Endodermal cell (in vitro differentiated cells): ENCODE data around the gene CDON. TPM values are rescaled to one million over a fixed set of nuclear protein-coding genes. Genes with fewer than 3 reads are reported as not detected.
A peak's percentile ranks its signal among the peaks of the same experiment; 100 is the strongest.

Experiments used
- DNase-seq: peaks from one replicate; pipeline ENCODE4 v3.0.0-alpha.2; 2017
- H3K27ac ChIP-seq: 2 replicates; pipeline ENCODE4 v1.5.1; 2013; ENCODE audit warnings: mild to moderate bottlenecking, low read depth, low read length, moderate library complexity
- H3K27me3 ChIP-seq: 2 replicates; pipeline ENCODE4 v1.6.1; 2013; ENCODE audit warnings: mild to moderate bottlenecking, low read length, moderate library complexity; ENCODE audit not compliant: insufficient read depth, control insufficient read depth, poor library complexity, severe bottlenecking
- H3K36me3 ChIP-seq: 2 replicates; pipeline ENCODE4 v1.7.0; 2013; ENCODE audit warnings: mild to moderate bottlenecking, low read length, moderate library complexity; ENCODE audit not compliant: control insufficient read depth, insufficient read depth
- H3K4me1 ChIP-seq: one replicate; pipeline ENCODE4 v1.7.0; 2013; ENCODE audit warnings: low read length; ENCODE audit not compliant: control insufficient read depth, insufficient read depth
- H3K4me3 ChIP-seq: 2 replicates; pipeline ENCODE4 v1.5.1; 2013; ENCODE audit warnings: mild to moderate bottlenecking, low read length, moderate library complexity
- H3K9ac ChIP-seq: 2 replicates; pipeline ENCODE4 v1.6.1; 2013; ENCODE audit warnings: mild to moderate bottlenecking, low read length, moderate library complexity; ENCODE audit not compliant: poor library complexity, severe bottlenecking; ENCODE audit errors: extremely low read depth
- H3K9me3 ChIP-seq: 2 replicates; pipeline ENCODE4 v1.6.1; 2013; ENCODE audit warnings: mild to moderate bottlenecking, low read length, moderate library complexity; ENCODE audit not compliant: control insufficient read depth
- H3K27ac Mint-ChIP-seq: 2 replicates; pipeline ENCODE4 v1.8.0; 2020; ENCODE audit warnings: mixed read lengths
- H3K27me3 Mint-ChIP-seq: 2 replicates; pipeline ENCODE4 v1.8.0; 2021; ENCODE audit warnings: mild to moderate bottlenecking, mixed read lengths; ENCODE audit not compliant: insufficient read depth
- H3K36me3 Mint-ChIP-seq: 2 replicates; pipeline ENCODE4 v1.8.0; 2020; ENCODE audit warnings: low read depth, mixed read lengths
- H3K4me1 Mint-ChIP-seq: 2 replicates; pipeline ENCODE4 v1.8.0; 2020; ENCODE audit warnings: mixed read lengths
- H3K4me3 Mint-ChIP-seq: 2 replicates; pipeline ENCODE4 v1.8.0; 2020; ENCODE audit warnings: mild to moderate bottlenecking, moderate library complexity, mixed read lengths
- H3K9me3 Mint-ChIP-seq: 2 replicates; pipeline ENCODE4 v1.8.0; 2020; ENCODE audit warnings: mild to moderate bottlenecking, mixed read lengths
- CTCF ChIP-seq: fragments of 200-600 bp; sonication (generic); conservative IDR thresholded peaks from 2 replicates; pipeline ENCODE4 v1.5.0; 2021; ENCODE audit warnings: antibody characterized with exemption, mild to moderate bottlenecking
- WGBS, 2 experiments: methylation state at CpG; one replicate each; pipeline versions ENCODE4 v1.1.5 to v1.1.7; 2013; ENCODE audit warnings: missing lambda C conversion rate in 2 of 2, mixed read lengths in 1 of 2; ENCODE audit not compliant: insufficient coverage in 1 of 2, insufficient read length in 1 of 2; 5-methylcytosine and 5-hydroxymethylcytosine counted together
- total RNA-seq, 2 donors: library from RNA; stranded (reverse); fragmentation: NEBNext Ultra II Directional in 1 of 2; extraction: Animal tissue kit (Norgen Biotek cat#: 25700) in 1 of 2; gene quantifications; 2 replicates in 1 of 2; 3 replicates in 1 of 2; pipeline ENCODE4 v1.2.1, GENCODE V29; 2021

The CDON gene
- total RNA-seq, 2 donors from 2014 or later, result 19.2 to 24.5 TPM

- Mint-ChIP-seq H3K4me3 (no peak overlapping the region), H3K27me3 (peaks cover 25% of the 10 kb centered on the region)
- TF ChIP-seq CTCF, result peak; percentile 18
Observed at GRCh38 chr11:126076641-126077040, 14.0 kb upstream of the CDON start.

GRCh38 chr11:126072801-126073594, 10.3 kb upstream of the CDON start:
- no peak overlapping the region for H3K9ac ChIP-seq
- H3K27ac Mint-ChIP-seq, result no peak overlapping the region
- peaks cover 53% of the 10 kb centered on the region for H3K27me3 Mint-ChIP-seq
- DNase-seq, result no peak
- H3K4me3 ChIP-seq, result no peak overlapping the region
- peak overlapping the region; percentile 13 for H3K27ac ChIP-seq
- WGBS, 2 experiments, result 74 to 80% methylated on average over 6 to 9 of the region's 9 CpGs
- H3K9me3 Mint-ChIP-seq, result no peaks in the 10 kb centered on the region
- H3K4me1 ChIP-seq, result no peaks in the 10 kb centered on the region
- H3K36me3 ChIP-seq, result no peaks in the 10 kb centered on the region
- no peaks in the 10 kb centered on the region for H3K9me3 ChIP-seq
- peaks cover 96% of the 10 kb centered on the region for H3K27me3 ChIP-seq
- H3K4me3 Mint-ChIP-seq, result no peak overlapping the region
- no peaks in the 10 kb centered on the region for H3K36me3 Mint-ChIP-seq
- TF ChIP-seq CTCF, result no peak
- H3K4me1 Mint-ChIP-seq, result peaks cover 21% of the 10 kb centered on the region

More at GRCh38 chr11:126076641-126077040, 14.0 kb upstream of the CDON start:
- Histone ChIP-seq H3K4me3 (no peak overlapping the region), H3K9ac (no peak overlapping the region), H3K9me3 (no peaks in the 10 kb centered on the region), H3K4me1 (no peaks in the 10 kb centered on the region), H3K36me3 (no peaks in the 10 kb centered on the region), H3K27me3 (peaks cover 79% of the 10 kb centered on the region), H3K27ac (no peak overlapping the region)
- Mint-ChIP-seq H3K36me3 (no peaks in the 10 kb centered on the region), H3K27ac (no peak overlapping the region), H3K9me3 (no peaks in the 10 kb centered on the region), H3K4me1 (peaks cover 36% of the 10 kb centered on the region)
- peak; percentile 69 for DNase-seq
- WGBS, 2 experiments, result 42% methylated on average over 1 of the region's 1 CpG; no CpG with 5 or more reads in 1 of the 2 experiments

GRCh38 chr11:126072141-126072741, 9.6 kb upstream of the CDON start:
- Mint-ChIP-seq H3K4me3 (no peak overlapping the region), H3K36me3 (no peaks in the 10 kb centered on the region), H3K27me3 (peaks cover 60% of the 10 kb centered on the region), H3K4me1 (peaks cover 21% of the 10 kb centered on the region), H3K9me3 (no peaks in the 10 kb centered on the region), H3K27ac (no peak overlapping the region)
- H3K9me3 ChIP-seq, result no peaks in the 10 kb centered on the region
- TF ChIP-seq CTCF, result no peak
- H3K27me3 ChIP-seq, result peaks cover 96% of the 10 kb centered on the region
- H3K27ac ChIP-seq, result peak overlapping the region; percentile 13
- H3K9ac ChIP-seq, result no peak overlapping the region
- H3K4me3 ChIP-seq, result no peak overlapping the region
- no peak for DNase-seq
- 73% methylated on average over 5 of the region's 5 CpGs; no CpG with 5 or more reads in 1 of the 2 experiments for WGBS, 2 experiments
- no peaks in the 10 kb centered on the region for H3K36me3 ChIP-seq
- no peaks in the 10 kb centered on the region for H3K4me1 ChIP-seq
